Measurements from ENCODE around the gene BEND3.
"Not testable (repeated sequence)": the region's sequence is repeated elsewhere in the genome, so short reads cannot be mapped to it uniquely, and the experiment has no call there.

BEND3 gene

GRCh38 chr6:107033126-107033525 is 82.2 kb downstream of the BEND3 start:
- no peaks in the 10 kb centered on the region for H3K36me3 ChIP-seq (ENCODE audit: control insufficient read depth, insufficient read depth, low read length)
- H3K4me3 ChIP-seq (ENCODE audit: low read length), result no peak overlapping the region
- H3K27ac ChIP-seq (ENCODE audit: low read depth, low read length), result no peak overlapping the region
- no peaks in the 10 kb centered on the region for H3K27me3 ChIP-seq (ENCODE audit: control insufficient read depth, insufficient read depth, low read length)
- H3K4me1 ChIP-seq (ENCODE audit: control insufficient read depth, insufficient read depth, low read length), result no peaks in the 10 kb centered on the region
- no peak overlapping the region for H3K9ac ChIP-seq (ENCODE audit: low read length)

GRCh38 chr6:107032051-107032450 is 83.3 kb downstream of the BEND3 start:
- H3K4me3 ChIP-seq (ENCODE audit: low read length), result no peak overlapping the region
- no peak overlapping the region for H3K27ac ChIP-seq (ENCODE audit: low read depth, low read length)
- no peaks in the 10 kb centered on the region for H3K36me3 ChIP-seq (ENCODE audit: control insufficient read depth, insufficient read depth, low read length)
- H3K27me3 ChIP-seq (ENCODE audit: control insufficient read depth, insufficient read depth, low read length), result no peaks in the 10 kb centered on the region
- H3K4me1 ChIP-seq (ENCODE audit: control insufficient read depth, insufficient read depth, low read length), result no peaks in the 10 kb centered on the region
- H3K9ac ChIP-seq (ENCODE audit: low read length), result no peak overlapping the region

GRCh38 chr6:107030151-107030550 is 85.2 kb downstream of the BEND3 start:
- H3K27ac ChIP-seq (ENCODE audit: low read depth, low read length), result no peak overlapping the region
- no peaks in the 10 kb centered on the region for H3K27me3 ChIP-seq (ENCODE audit: control insufficient read depth, insufficient read depth, low read length)
- no peaks in the 10 kb centered on the region for H3K36me3 ChIP-seq (ENCODE audit: control insufficient read depth, insufficient read depth, low read length)
- no peak overlapping the region for H3K4me3 ChIP-seq (ENCODE audit: low read length)
- no peaks in the 10 kb centered on the region for H3K4me1 ChIP-seq (ENCODE audit: control insufficient read depth, insufficient read depth, low read length)
- no peak overlapping the region for H3K9ac ChIP-seq (ENCODE audit: low read length)

GRCh38 chr6:107026965-107027364 is 88.3 kb downstream of the BEND3 start:
- H3K4me3 ChIP-seq (ENCODE audit: low read length), result no peak overlapping the region
- no peaks in the 10 kb centered on the region for H3K36me3 ChIP-seq (ENCODE audit: control insufficient read depth, insufficient read depth, low read length)
- no peak overlapping the region for H3K9ac ChIP-seq (ENCODE audit: low read length)
- H3K4me1 ChIP-seq (ENCODE audit: control insufficient read depth, insufficient read depth, low read length), result no peaks in the 10 kb centered on the region
- H3K27ac ChIP-seq (ENCODE audit: low read depth, low read length), result no peak overlapping the region
- no peaks in the 10 kb centered on the region for H3K27me3 ChIP-seq (ENCODE audit: control insufficient read depth, insufficient read depth, low read length)

- no peak overlapping the region for H3K27ac ChIP-seq (ENCODE audit: low read depth, low read length)
- no peaks in the 10 kb centered on the region for H3K36me3 ChIP-seq (ENCODE audit: control insufficient read depth, insufficient read depth, low read length)
- no peak overlapping the region for H3K9ac ChIP-seq (ENCODE audit: low read length)
Observed at GRCh38 chr6:107021446-107022185, 93.7 kb downstream of the BEND3 start.

GRCh38 chr6:107020239-107020638 is 95.1 kb downstream of the BEND3 start:
- Histone ChIP-seq H3K36me3 (ENCODE audit: control insufficient read depth, insufficient read depth, low read length) (no peaks in the 10 kb centered on the region), H3K9ac (ENCODE audit: low read length) (no peak overlapping the region), H3K27ac (ENCODE audit: low read depth, low read length) (no peak overlapping the region), H3K4me3 (ENCODE audit: low read length) (no peak overlapping the region), H3K27me3 (ENCODE audit: control insufficient read depth, insufficient read depth, low read length) (no peaks in the 10 kb centered on the region), H3K4me1 (ENCODE audit: control insufficient read depth, insufficient read depth, low read length) (no peaks in the 10 kb centered on the region)

More at GRCh38 chr6:107021446-107022185, 93.7 kb downstream of the BEND3 start:
- no peak overlapping the region for H3K4me3 ChIP-seq (ENCODE audit: low read length)
- no peaks in the 10 kb centered on the region for H3K27me3 ChIP-seq (ENCODE audit: control insufficient read depth, insufficient read depth, low read length)
- H3K4me1 ChIP-seq (ENCODE audit: control insufficient read depth, insufficient read depth, low read length), result no peaks in the 10 kb centered on the region

- H3K27me3 ChIP-seq (ENCODE audit: control insufficient read depth, insufficient read depth, low read length); H3K4me1 ChIP-seq (ENCODE audit: control insufficient read depth, insufficient read depth, low read length); H3K4me3 ChIP-seq (ENCODE audit: low read length); H3K36me3 ChIP-seq (ENCODE audit: control insufficient read depth, insufficient read depth, low read length); H3K9ac ChIP-seq (ENCODE audit: low read length); H3K27ac ChIP-seq (ENCODE audit: low read depth, low read length): not testable (repeated sequence)
Observed at GRCh38 chr6:107019628-107020027, 95.7 kb downstream of the BEND3 start.

GRCh38 chr6:107019047-107019446 is 96.3 kb downstream of the BEND3 start:
- Histone ChIP-seq H3K4me1 (ENCODE audit: control insufficient read depth, insufficient read depth, low read length) (no peaks in the 10 kb centered on the region), H3K36me3 (ENCODE audit: control insufficient read depth, insufficient read depth, low read length) (no peaks in the 10 kb centered on the region), H3K27ac (ENCODE audit: low read depth, low read length) (no peak overlapping the region), H3K27me3 (ENCODE audit: control insufficient read depth, insufficient read depth, low read length) (no peaks in the 10 kb centered on the region), H3K9ac (ENCODE audit: low read length) (no peak overlapping the region), H3K4me3 (ENCODE audit: low read length) (no peak overlapping the region)

Data from rectal smooth muscle tissue (tissue), 1 donor.